K562 (cell line): ENCODE measurements around the gene C1orf174. TPM values are rescaled to one million over a fixed set of nuclear protein-coding genes. Genes with fewer than 3 reads are reported as not detected.

ENCODE experiments used
- ATAC-seq: fragments of 200-7000 bp; cut with Tn5 transposase; 3 replicates; pipeline ENCODE4 v1.9.1; 2020; ENCODE audit warnings: moderate library complexity
- BruUV-seq: library from RNA; stranded (reverse); fragments of 400-500 nt; replicated peaks from 2 replicates; lab custom pipeline; 2021; lab: Mats Ljungman, UMichigan
- CTCF ChIA-PET: fragments of 300-600 bp; formaldehyde crosslinking; extraction: SDS; loops from one replicate; lab custom pipeline; 2021; ENCODE audit warnings: low intra/inter-chr PET ratio; lab: Yijun Ruan, JAX
- POLR2A ChIA-PET: fragments of 300-600, 350-650 bp; sonication (Branson Sonifier 250); formaldehyde crosslinking; extraction: SDS; loops from one replicate; lab custom pipeline; 2021; ENCODE audit warnings: antibody characterized with exemption, inconsistent platforms; lab: Yijun Ruan, JAX
- DNase-seq, 4 experiments: peaks; one replicate each; pipeline versions ENCODE4 v3.0.0 to v3.0.0-alpha.2; 2011 to 2018; ENCODE audit warnings: low spot score in 3 of 4, mixed read lengths in 3 of 4; ENCODE audit errors: extremely low read depth in 1 of 4
- FAIRE-seq: peaks from 2 replicates; lab custom pipeline; 2011; peaks lifted over from hg19 to GRCh38; lab: Jason Lieb, UNC
- H2AFZ ChIP-seq: 2 replicates; pipeline ENCODE4 v1.6.0; 2011; ENCODE audit warnings: low read depth, low read length, control low read depth, inconsistent platforms
- H3K27ac ChIP-seq: fragments of 200-600 bp; 3 replicates; pipeline ENCODE4 v1.8.0; 2011; ENCODE audit warnings: low read depth, mild to moderate bottlenecking, control low read depth, inconsistent platforms, low read length, moderate library complexity, mixed read lengths; ENCODE audit errors: extremely low read depth
- H3K27me3 ChIP-seq, 2 experiments: fragments of 300-600 bp in 1 of 2; 2 replicates in 1 of 2; 3 replicates in 1 of 2; pipeline versions ENCODE4 v1.6.0 to v1.8.0; 2011; ENCODE audit warnings: inconsistent platforms in 2 of 2, low read length in 2 of 2, mild to moderate bottlenecking in 1 of 2, mixed read lengths in 1 of 2, moderate library complexity in 1 of 2; ENCODE audit not compliant: control insufficient read depth in 2 of 2, insufficient read depth in 2 of 2
- H3K36me3 ChIP-seq: fragments of 300-600 bp; 3 replicates; pipeline ENCODE4 v1.8.0; 2011; ENCODE audit warnings: mild to moderate bottlenecking, low read length, inconsistent platforms; ENCODE audit not compliant: control insufficient read depth, insufficient read depth
- H3K4me1 ChIP-seq, 2 experiments: fragments of 200-600 bp in 1 of 2; replicated peaks in 1 of 2; 2 replicates in 1 of 2; 3 replicates in 1 of 2; pipeline versions ENCODE4 v1.5.1 to v1.8.0; 2011; ENCODE audit warnings: inconsistent platforms in 2 of 2, low read length in 2 of 2, mild to moderate bottlenecking in 1 of 2, mixed read lengths in 1 of 2, moderate library complexity in 1 of 2; ENCODE audit not compliant: control insufficient read depth in 2 of 2, insufficient read depth in 2 of 2
- H3K4me2 ChIP-seq: 2 replicates; pipeline ENCODE4 v1.6.1; 2011; ENCODE audit warnings: low read length, control low read depth, inconsistent platforms, mixed read lengths; ENCODE audit not compliant: insufficient read depth
- H3K4me3 ChIP-seq: fragments of 200-600 bp; sonication (generic), shearing (Covaris generic); 2 replicates; pipeline ENCODE4 v1.5.1; 2016; ENCODE audit warnings: control low read depth, inconsistent platforms
- H3K79me2 ChIP-seq: fragments of 200-600 bp; 3 replicates; pipeline ENCODE4 v1.8.0; 2011; ENCODE audit warnings: low read length, inconsistent platforms; ENCODE audit not compliant: control insufficient read depth, insufficient read depth
- H3K9ac ChIP-seq, 2 experiments: 2 replicates each; pipeline versions ENCODE4 v1.6.0 to v1.6.1; 2011; ENCODE audit warnings: low read depth in 2 of 2, low read length in 2 of 2, control low read depth in 1 of 2, inconsistent platforms in 1 of 2, mild to moderate bottlenecking in 1 of 2, mixed read lengths in 1 of 2; ENCODE audit not compliant: insufficient read depth in 1 of 2
- H3K9me1 ChIP-seq: one replicate; pipeline ENCODE4 v1.6.0; 2011; ENCODE audit warnings: inconsistent platforms, mild to moderate bottlenecking, low read length, moderate library complexity; ENCODE audit not compliant: control insufficient read depth, insufficient read depth
- H3K9me3 ChIP-seq: replicated peaks from 2 replicates; pipeline ENCODE4 v1.5.1; 2011; ENCODE audit warnings: low read depth, low read length, inconsistent platforms; ENCODE audit not compliant: control insufficient read depth, insufficient read depth
- H4K20me1 ChIP-seq: replicated peaks from 2 replicates; pipeline ENCODE4 v1.6.1; 2011; ENCODE audit warnings: low read length, inconsistent platforms, mixed read lengths; ENCODE audit not compliant: control insufficient read depth, insufficient read depth
- ARID1B ChIP-seq: fragments of 450-650 bp; IDR thresholded peaks from 2 replicates; pipeline ENCODE4 v1.6.1; 2016; ENCODE audit warnings: antibody characterized with exemption, mild to moderate bottlenecking, inconsistent platforms
- E2F5 ChIP-seq: sonication (generic); formaldehyde crosslinking; IDR thresholded peaks from 2 replicates; pipeline ENCODE4 v1.8.0; 2022; ENCODE audit warnings: mild to moderate bottlenecking, missing genetic modification reagents
- GTF2B ChIP-seq: IDR thresholded peaks from 2 replicates; pipeline ENCODE4 v1.6.1; 2011; ENCODE audit not compliant: insufficient read length; ENCODE audit errors: extremely low read depth
- POLR2G ChIP-seq: fragments of 200-400 bp; formaldehyde crosslinking; IDR thresholded peaks from 2 replicates; pipeline ENCODE4 v1.6.1; 2017; ENCODE audit warnings: low read depth, mild to moderate bottlenecking, antibody characterized with exemption, low read length, moderate library complexity
- THAP7 ChIP-seq: fragments of 250-450 bp; sonication (Bioruptor Pico); IDR thresholded peaks from 2 replicates; pipeline ENCODE4 v1.5.0; 2021
- YY1 ChIP-seq, 3 experiments: IDR thresholded peaks; 2 replicates each; pipeline ENCODE4 v1.6.1; 2011; ENCODE audit warnings: low read length in 2 of 3, mild to moderate bottlenecking in 2 of 3, moderate library complexity in 2 of 3, borderline replicate concordance in 1 of 3, control low read depth in 1 of 3, low read depth in 1 of 3; ENCODE audit not compliant: insufficient read depth in 3 of 3, insufficient replicate concordance in 2 of 3, control insufficient read depth in 1 of 3, insufficient read length in 1 of 3; ENCODE audit errors: extremely low read depth in 1 of 3
- WGBS: fragments of 100-300 bp; shearing (Covaris generic); methylation state at CpG from one replicate; pipeline ENCODE4 v1.1.6; 2016; ENCODE audit warnings: low coverage, mixed read lengths; ENCODE audit not compliant: insufficient coverage; ENCODE audit errors: missing lambda C conversion rate; 5-methylcytosine and 5-hydroxymethylcytosine counted together
- in situ Hi-C: fragments of 300-500 bp; cut with MboI; formaldehyde crosslinking; loops from 4 replicates; pipeline ENCODE4 v1.15.0; 2018; ENCODE audit warnings: inconsistent platforms, mixed read lengths
- intact Hi-C: fragments of 100-400 bp; cut with micrococcal nuclease; formaldehyde crosslinking; loops from 2 replicates; pipeline ENCODE4 v1.14.2; 2022
- polyA plus RNA-seq, 8 experiments: library from polyadenylated mRNA; depleted of rRNA in 4 of 8; stranded (reverse) in 5 of 8; unstranded in 3 of 8; fragments of >200 nt; fragmentation: Nextera tagmentation in 2 of 8; fragmentation: Illumina TruSeq in 1 of 8; extraction: Ambion mirVana in 2 of 8; extraction: Trizol in 1 of 8; gene quantifications; 2 replicates each; pipeline versions ENCODE4 v1.2.1 to v1.2.3, GENCODE V29; 2011 to 2014; ENCODE audit warnings: inconsistent platforms in 1 of 8, missing spikeins in 1 of 8
- total RNA-seq, 7 experiments: library from RNA; depleted of rRNA in 6 of 7; stranded (reverse); fragments of >200 nt in 6 of 7; fragmentation: Illumina TruSeq in 2 of 7; extraction: Trizol in 2 of 7; gene quantifications; 2 replicates each; pipeline versions ENCODE4 v1.2.1 to v1.2.3, GENCODE V29; 2011 to 2021; ENCODE audit warnings: low replicate concordance in 1 of 7

Gene C1orf174
- total and polyA plus RNA-seq, 9 of the 15 experiments (the other 6 are each of a cell fraction or from before 2014, with no cell fraction given), result 38.5 to 64.9 (median 45.4) TPM

GRCh38 chr1:3894626-3895278, 5.3 kb downstream of the C1orf174 start:
- Histone ChIP-seq H3K36me3 (peaks cover 58% of the 10 kb centered on the region), H3K4me2 (no peak overlapping the region), H3K27ac (no peak overlapping the region), H3K4me3 (no peak overlapping the region), H3K9me3 (no peaks in the 10 kb centered on the region), H3K9me1 (no peaks in the 10 kb centered on the region)
- no peak for ATAC-seq
- POLR2A ChIA-PET, result interaction anchor here (0.5 to 0.6 kb wide), 2 partner anchors 27 to 277 kb away, joined by 3 read pairs; no protein-coding TSS in a partner anchor
- TF ChIP-seq THAP7 (CRISPR knock-in tag) (no peak), E2F5 (CRISPR knock-in tag) (no peak), ARID1B (no peak), POLR2G (0 out of 2 replicates have a peak, but pooled peaks have one; percentile 33), GTF2B (no peak), YY1 (IDR thresholded peaks at IDR 0.05; ENCODE audit: borderline replicate concordance in 1 of 3, control insufficient read depth in 1 of 3, extremely low read depth in 1 of 3, insufficient read depth in 3 of 3, insufficient read length in 1 of 3, insufficient replicate concordance in 2 of 3, low read depth in 1 of 3, low read length in 2 of 3) (no peak)
- TF ChIP-seq, all 486 proteins: peak for 1
- no peaks in the 10 kb centered on the region for H3K27me3 ChIP-seq
- H3K79me2 ChIP-seq, result peaks cover 69% of the 10 kb centered on the region
- FAIRE-seq, result no peak
- 97% methylated on average over 17 of the region's 17 CpGs for WGBS
- intact Hi-C loops, result no loop called here
- H4K20me1 ChIP-seq, result peaks cover 13% of the 10 kb centered on the region; the same call in 1 of the 2 replicates
- in situ Hi-C loops, result no loop called here
- H3K9ac ChIP-seq, result no peak overlapping the region; a peak in 1 of 4 replicates
- no TSS peak for BruUV-seq
- DNase-seq, result no peak
- peaks cover 0 to 13% of the 10 kb centered on the region in 2 experiments; a peak in 4 of 5 replicates for H3K4me1 ChIP-seq
- CTCF ChIA-PET, result interaction anchor here (0.6 kb wide), 1 partner anchor 18 kb away, joined by 5 read pairs; no protein-coding TSS in a partner anchor
- H2AFZ ChIP-seq, result no peak overlapping the region
